Measurements from ENCODE around the gene RAB1B.

- TF ChIP-seq, protein P1, sequence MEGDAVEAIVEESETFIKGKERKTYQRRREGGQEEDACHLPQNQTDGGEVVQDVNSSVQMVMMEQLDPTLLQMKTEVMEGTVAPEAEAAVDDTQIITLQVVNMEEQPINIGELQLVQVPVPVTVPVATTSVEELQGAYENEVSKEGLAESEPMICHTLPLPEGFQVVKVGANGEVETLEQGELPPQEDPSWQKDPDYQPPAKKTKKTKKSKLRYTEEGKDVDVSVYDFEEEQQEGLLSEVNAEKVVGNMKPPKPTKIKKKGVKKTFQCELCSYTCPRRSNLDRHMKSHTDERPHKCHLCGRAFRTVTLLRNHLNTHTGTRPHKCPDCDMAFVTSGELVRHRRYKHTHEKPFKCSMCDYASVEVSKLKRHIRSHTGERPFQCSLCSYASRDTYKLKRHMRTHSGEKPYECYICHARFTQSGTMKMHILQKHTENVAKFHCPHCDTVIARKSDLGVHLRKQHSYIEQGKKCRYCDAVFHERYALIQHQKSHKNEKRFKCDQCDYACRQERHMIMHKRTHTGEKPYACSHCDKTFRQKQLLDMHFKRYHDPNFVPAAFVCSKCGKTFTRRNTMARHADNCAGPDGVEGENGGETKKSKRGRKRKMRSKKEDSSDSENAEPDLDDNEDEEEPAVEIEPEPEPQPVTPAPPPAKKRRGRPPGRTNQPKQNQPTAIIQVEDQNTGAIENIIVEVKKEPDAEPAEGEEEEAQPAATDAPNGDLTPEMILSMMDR (IDR thresholded peaks at IDR 0.05), result no peak
- TF ChIP-seq POLR2A (IDR thresholded peaks at IDR 0.05) (no peak), EP300 (IDR thresholded peaks at IDR 0.05; ENCODE audit: low read depth) (no peak)
Observed at GRCh38 chr11:66263231-66263630, 5.2 kb upstream of the RAB1B start.

All from transverse colon (tissue), 3 donors.